IPS-18a (cell line): ENCODE measurements around the gene LMO3.

Source experiments
- H3K27ac ChIP-seq: one replicate; pipeline ENCODE4 v1.5.1; 2013; ENCODE audit warnings: low read length
- H3K27me3 ChIP-seq: one replicate; pipeline ENCODE4 v1.6.1; 2013; ENCODE audit warnings: mild to moderate bottlenecking, low read length; ENCODE audit not compliant: control insufficient read depth, insufficient read depth
- H3K36me3 ChIP-seq: one replicate; pipeline ENCODE4 v1.6.1; 2013; ENCODE audit warnings: low read depth, low read length; ENCODE audit not compliant: control insufficient read depth
- H3K4me1 ChIP-seq: one replicate; pipeline ENCODE4 v1.6.1; 2013; ENCODE audit warnings: low read depth, low read length; ENCODE audit not compliant: control insufficient read depth
- H3K4me3 ChIP-seq: one replicate; pipeline ENCODE4 v1.5.1; 2013; ENCODE audit warnings: low read length
- H3K9ac ChIP-seq: one replicate; pipeline ENCODE4 v1.6.1; 2013; ENCODE audit warnings: mild to moderate bottlenecking, low read length, moderate library complexity
- H3K9me3 ChIP-seq: one replicate; pipeline ENCODE4 v1.6.1; 2013; ENCODE audit warnings: low read depth, low read length; ENCODE audit not compliant: control insufficient read depth

LMO3 gene

DNA sequence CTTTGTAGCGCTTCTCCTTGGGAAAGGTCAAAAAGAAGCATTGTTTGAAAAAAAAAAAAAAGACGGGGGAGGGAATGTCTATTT is at the start of gene LMO3:
LMO3 (minus strand) TSS at position 46 of the 84 bp plus-strand sequence. CDS start 5,302 bp downstream, outside the sequence.
- H3K27me3 ChIP-seq: peaks cover 72% of the 10 kb centered on the region
- H3K27ac ChIP-seq: no peak within 1 kb of the TSS
- H3K4me1 ChIP-seq: peaks cover 56% of the 10 kb centered on the region
- peak within 1 kb of the TSS; percentile 88 for H3K4me3 ChIP-seq
- no peaks in the 10 kb centered on the region for H3K36me3 ChIP-seq
- H3K9me3 ChIP-seq: no peaks in the 10 kb centered on the region
- peak within 1 kb of the TSS; percentile 50 for H3K9ac ChIP-seq

DNA sequence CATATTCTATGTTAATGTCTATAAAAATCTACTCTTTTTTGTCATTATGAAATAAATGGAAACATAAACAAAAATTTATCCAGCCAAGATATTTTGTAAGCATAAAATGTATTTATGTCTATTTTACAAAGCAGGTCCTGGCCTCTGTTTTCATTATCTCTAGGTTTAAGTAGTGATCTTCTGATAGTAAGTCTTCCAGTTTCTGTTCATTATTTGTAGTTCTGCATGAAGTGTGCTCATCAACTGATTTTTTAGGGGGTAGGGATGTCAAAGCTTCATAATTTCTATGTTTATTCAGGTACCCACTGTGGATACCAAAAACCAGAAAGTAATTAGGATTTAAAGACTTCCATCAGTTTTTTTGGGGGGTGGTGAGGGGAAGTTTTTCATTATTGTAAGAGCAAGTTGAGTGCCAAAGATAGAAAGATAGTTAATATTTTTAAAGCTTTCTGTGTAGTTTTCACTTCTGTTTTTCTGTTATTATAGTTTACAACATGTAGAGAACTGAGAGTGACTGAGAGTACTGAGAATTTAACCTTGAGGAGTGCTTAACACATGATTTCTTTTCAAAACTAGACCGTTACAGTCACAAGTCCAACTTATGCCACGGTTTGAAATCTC is 30.6 kb upstream of the LMO3 start:
- no peaks in the 10 kb centered on the region for H3K36me3 ChIP-seq
- H3K27me3 ChIP-seq: no peaks in the 10 kb centered on the region
- H3K27ac ChIP-seq: no peak overlapping the region
- H3K4me1 ChIP-seq: no peaks in the 10 kb centered on the region
- no peak overlapping the region for H3K9ac ChIP-seq
- no peaks in the 10 kb centered on the region for H3K9me3 ChIP-seq
- no peak overlapping the region for H3K4me3 ChIP-seq

DNA sequence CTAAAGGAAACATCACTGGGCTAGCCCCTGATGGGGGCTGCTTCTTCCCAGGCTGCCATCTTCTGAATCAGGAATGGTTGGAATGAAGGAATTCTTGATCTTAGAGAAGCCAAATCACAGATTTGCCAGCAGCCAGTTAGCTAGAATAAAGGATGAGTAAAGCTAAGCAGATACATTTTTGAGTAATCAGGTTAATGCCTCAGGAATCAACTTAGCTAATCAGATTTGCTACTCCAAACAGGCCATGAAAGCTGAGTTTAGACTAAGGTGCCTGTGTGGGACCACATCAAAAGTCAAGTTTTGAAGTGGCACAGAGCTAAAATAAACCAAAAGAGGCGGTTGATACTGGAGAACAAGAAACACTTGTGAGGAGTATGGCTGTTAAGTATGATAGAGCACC is 28.8 kb upstream of the LMO3 start:
- Histone ChIP-seq H3K9ac (no peak overlapping the region), H3K36me3 (no peaks in the 10 kb centered on the region), H3K4me3 (no peak overlapping the region), H3K4me1 (no peaks in the 10 kb centered on the region), H3K9me3 (no peaks in the 10 kb centered on the region), H3K27me3 (no peaks in the 10 kb centered on the region), H3K27ac (no peak overlapping the region)

DNA sequence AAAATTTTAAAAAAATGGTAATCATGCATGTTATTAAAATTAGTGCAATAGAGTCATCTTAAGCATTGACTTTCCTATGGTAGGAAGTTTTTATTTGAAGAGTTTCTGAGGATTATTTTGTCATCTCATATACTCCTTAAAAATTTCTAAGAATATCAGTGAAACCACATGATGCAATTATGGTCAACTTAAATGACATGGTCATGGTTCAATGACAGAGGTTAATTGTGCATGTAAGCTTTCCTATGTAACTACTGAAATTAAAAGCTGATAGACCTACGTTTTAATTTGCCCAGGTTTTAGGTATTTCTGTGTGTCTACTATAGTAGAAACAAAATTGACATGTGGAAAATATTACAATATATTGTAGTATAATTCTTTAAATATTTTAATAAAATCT is 21.0 kb upstream of the LMO3 start:
- Histone ChIP-seq H3K36me3 (no peaks in the 10 kb centered on the region), H3K4me1 (no peaks in the 10 kb centered on the region), H3K9me3 (no peaks in the 10 kb centered on the region), H3K27ac (no peak overlapping the region), H3K4me3 (no peak overlapping the region), H3K9ac (no peak overlapping the region), H3K27me3 (no peaks in the 10 kb centered on the region)

DNA sequence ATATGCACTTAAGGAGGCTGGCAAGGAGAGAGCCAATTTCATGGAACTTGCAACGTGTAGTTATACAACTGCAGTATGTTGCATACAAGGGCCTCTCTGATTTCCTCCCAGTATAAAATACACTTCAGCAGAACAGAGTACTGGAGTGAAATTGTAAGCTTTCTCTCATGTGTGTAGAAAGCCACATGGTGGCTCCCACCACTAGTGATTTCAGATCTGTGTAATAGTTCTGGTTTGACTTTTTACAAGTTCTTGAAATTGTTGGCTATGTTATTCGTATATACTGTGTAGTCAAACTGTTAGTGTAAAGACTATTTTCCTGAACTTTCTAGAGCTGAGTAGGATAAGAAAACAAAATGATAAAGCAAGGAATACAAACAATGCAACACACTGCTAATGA is 16.4 kb upstream of the LMO3 start:
- no peak overlapping the region for H3K27ac ChIP-seq
- H3K4me1 ChIP-seq: no peaks in the 10 kb centered on the region
- H3K4me3 ChIP-seq: no peak overlapping the region
- no peak overlapping the region for H3K9ac ChIP-seq
- H3K9me3 ChIP-seq: no peaks in the 10 kb centered on the region
- H3K27me3 ChIP-seq: no peaks in the 10 kb centered on the region
- H3K36me3 ChIP-seq: no peaks in the 10 kb centered on the region

DNA sequence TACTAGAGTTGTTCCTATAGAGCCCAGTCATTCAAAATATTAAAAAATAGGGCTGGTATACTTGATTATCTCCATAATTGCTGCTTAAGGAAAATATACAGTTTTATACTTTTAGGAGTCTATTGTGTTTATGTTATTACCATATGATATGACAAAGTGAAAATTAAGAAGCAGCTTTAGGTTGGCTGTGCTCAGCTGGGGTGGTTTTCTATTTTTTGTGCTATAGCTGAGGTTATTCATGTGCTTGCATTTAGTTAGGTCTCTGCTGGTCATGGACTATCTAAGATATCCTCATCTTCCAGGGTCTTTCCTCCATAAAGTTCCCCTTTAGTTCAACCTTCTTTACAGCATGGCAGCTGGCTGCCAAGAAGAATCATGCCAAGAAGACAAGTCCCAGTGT is 13.6 kb upstream of the LMO3 start:
- no peak overlapping the region for H3K4me3 ChIP-seq
- H3K27me3 ChIP-seq: no peaks in the 10 kb centered on the region
- H3K9ac ChIP-seq: no peak overlapping the region
- H3K4me1 ChIP-seq: no peaks in the 10 kb centered on the region
- no peak overlapping the region for H3K27ac ChIP-seq
- H3K9me3 ChIP-seq: no peaks in the 10 kb centered on the region
- no peaks in the 10 kb centered on the region for H3K36me3 ChIP-seq

DNA sequence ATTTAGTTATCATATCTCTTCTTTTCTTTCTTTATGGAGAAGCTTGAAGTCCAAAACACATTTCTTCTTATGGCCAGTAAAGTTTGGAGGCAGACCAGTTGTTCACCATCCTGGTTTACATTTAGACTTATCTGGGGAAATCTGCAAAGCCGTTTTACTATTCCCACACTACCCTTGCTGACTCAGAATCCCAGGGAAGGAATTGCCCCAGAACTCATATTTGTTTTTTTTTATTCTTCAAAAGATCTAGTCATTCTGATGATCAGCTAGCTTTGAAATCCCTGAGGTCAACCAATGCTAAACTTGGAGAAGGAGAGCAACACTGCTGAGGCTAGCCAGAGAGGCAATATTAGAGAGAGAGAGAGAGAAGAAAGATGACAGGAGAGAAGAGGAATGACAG is 12.3 kb upstream of the LMO3 start:
- Histone ChIP-seq H3K27me3 (no peaks in the 10 kb centered on the region), H3K36me3 (no peaks in the 10 kb centered on the region), H3K27ac (no peak overlapping the region), H3K9me3 (no peaks in the 10 kb centered on the region), H3K4me3 (no peak overlapping the region), H3K9ac (no peak overlapping the region), H3K4me1 (no peaks in the 10 kb centered on the region)

DNA sequence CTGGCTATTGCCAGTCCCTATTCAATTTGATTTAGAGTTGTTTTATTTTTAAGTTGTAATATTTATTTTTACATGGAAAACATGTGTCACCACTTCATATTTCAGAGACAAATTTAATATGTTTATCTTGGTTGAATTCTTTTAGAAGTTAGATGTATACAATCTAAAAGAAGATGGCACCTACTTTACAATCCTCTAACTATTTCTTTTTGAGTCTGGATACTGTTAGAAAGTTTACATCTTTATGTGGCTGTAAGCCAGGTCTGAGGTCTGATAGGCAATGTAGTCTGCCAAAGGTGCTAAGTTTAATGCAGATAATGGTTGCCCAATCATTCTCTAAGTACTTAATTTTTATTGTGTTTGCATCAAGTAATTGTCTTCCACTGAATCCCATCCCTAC is 7.2 kb upstream of the LMO3 start:
- H3K4me1 ChIP-seq: peaks cover 38% of the 10 kb centered on the region
- no peaks in the 10 kb centered on the region for H3K36me3 ChIP-seq
- no peak overlapping the region for H3K27ac ChIP-seq
- H3K27me3 ChIP-seq: peaks cover 25% of the 10 kb centered on the region
- H3K9ac ChIP-seq: no peak overlapping the region
- no peak overlapping the region for H3K4me3 ChIP-seq
- H3K9me3 ChIP-seq: no peaks in the 10 kb centered on the region

DNA sequence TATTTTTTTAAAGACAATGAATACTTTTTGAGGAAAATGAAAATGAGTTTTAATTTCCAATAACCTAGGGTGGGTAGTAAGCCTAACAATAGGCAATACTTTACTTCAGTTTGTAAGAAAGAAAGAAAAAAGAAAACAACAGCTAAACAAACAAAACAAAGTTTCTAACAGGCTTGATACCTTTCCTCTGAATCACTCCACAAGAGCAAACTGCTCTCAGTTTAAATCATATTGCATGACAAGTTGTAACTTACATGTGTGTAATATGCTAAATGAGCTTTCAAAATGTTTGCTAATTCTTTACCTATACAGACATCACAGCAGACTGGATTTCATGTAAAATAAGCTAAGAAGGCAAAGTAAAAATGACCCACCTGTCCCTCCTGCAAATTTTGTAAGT is 6.7 kb upstream of the LMO3 start:
- H3K9me3 ChIP-seq: no peaks in the 10 kb centered on the region
- no peaks in the 10 kb centered on the region for H3K36me3 ChIP-seq
- H3K27ac ChIP-seq: no peak overlapping the region
- peaks cover 43% of the 10 kb centered on the region for H3K4me1 ChIP-seq
- H3K9ac ChIP-seq: no peak overlapping the region
- H3K4me3 ChIP-seq: no peak overlapping the region
- H3K27me3 ChIP-seq: peaks cover 31% of the 10 kb centered on the region

DNA sequence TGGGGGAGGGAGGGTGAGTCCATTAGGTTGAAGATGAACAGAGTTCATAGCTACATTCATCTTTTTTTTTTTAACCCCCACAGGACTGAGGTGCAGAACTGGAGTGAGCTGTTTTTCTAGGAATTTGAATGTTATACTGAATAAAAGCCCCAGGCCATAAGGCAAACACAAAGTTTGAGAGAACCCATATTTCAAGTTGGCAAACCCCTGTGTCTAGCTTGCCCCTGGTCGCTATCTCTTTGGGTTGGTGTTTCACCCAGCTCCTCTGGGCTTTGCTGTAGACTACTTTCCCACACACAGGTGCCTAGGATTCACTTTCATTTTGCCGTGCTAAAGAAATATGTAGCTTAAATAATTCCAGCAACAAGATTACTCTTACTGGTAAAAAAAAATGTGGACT is 5.2 kb upstream of the LMO3 start:
- peak overlapping the region; percentile 36 for H3K4me3 ChIP-seq
- H3K4me1 ChIP-seq: peaks cover 50% of the 10 kb centered on the region
- no peaks in the 10 kb centered on the region for H3K36me3 ChIP-seq
- no peak overlapping the region for H3K27ac ChIP-seq
- H3K9ac ChIP-seq: no peak overlapping the region
- no peaks in the 10 kb centered on the region for H3K9me3 ChIP-seq
- H3K27me3 ChIP-seq: peaks cover 46% of the 10 kb centered on the region

DNA sequence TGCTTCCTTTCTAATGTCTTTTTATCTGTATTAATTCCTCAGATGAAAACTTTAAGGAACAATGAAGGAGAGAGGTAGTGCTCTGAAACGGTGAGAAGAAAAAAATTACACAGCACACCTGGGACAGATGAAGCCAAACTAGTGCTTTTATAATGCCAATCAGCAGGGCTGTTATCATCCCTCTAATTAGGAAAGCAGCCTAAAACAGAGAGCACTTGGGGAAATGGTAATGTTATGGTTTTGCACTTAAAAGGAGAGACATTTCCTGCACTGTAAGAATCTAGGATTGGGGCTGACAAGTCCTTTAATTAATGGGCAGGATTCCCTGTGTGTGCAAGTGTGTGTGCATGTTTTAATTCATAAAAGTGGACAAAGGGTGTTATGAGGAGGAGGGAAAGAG is 4.8 kb upstream of the LMO3 start:
- peaks cover 50% of the 10 kb centered on the region for H3K27me3 ChIP-seq
- H3K9ac ChIP-seq: no peak overlapping the region
- no peaks in the 10 kb centered on the region for H3K36me3 ChIP-seq
- no peak overlapping the region for H3K27ac ChIP-seq
- peak overlapping the region; percentile 36 for H3K4me3 ChIP-seq
- no peaks in the 10 kb centered on the region for H3K9me3 ChIP-seq
- peaks cover 50% of the 10 kb centered on the region for H3K4me1 ChIP-seq

DNA sequence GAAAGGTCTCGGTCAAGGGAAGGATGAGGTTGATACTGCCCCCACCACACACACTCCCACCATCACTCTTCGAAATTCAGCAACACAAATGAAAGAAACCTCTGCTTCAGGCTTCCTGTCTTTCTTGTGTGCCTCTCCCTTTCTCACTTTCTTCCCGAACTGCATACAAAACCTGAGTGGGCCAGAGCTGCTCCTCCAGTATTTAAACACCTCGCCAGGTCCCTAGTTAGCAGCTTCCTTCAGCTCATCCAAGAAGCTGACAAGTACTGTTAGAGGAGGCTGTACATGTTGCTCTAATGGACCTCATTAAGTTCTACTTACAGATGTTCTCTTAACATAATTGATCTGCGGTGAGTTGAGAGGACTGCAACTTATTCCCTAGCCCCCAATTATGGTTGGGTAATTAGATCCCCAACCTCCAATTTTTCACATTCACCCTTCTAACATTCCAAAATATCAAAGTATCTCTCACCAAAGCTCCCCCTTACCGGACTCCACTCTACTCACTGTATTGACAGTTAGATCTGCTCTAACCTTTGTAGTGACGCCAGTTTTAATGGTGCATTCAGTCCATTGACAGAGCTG is 4.1 kb upstream of the LMO3 start:
- Histone ChIP-seq H3K4me1 (peaks cover 51% of the 10 kb centered on the region), H3K9me3 (no peaks in the 10 kb centered on the region), H3K4me3 (peak overlapping the region; percentile 36), H3K27me3 (peaks cover 57% of the 10 kb centered on the region), H3K27ac (no peak overlapping the region), H3K36me3 (no peaks in the 10 kb centered on the region), H3K9ac (no peak overlapping the region)
